HEK293T (cell line): ENCODE measurements around the gene NDEL1.

Source experiments
- CTCF ChIA-PET: fragments of 350-600 bp; formaldehyde crosslinking; extraction: SDS; loops from one replicate; lab custom pipeline; 2021; ENCODE audit warnings: antibody characterized with exemption, inconsistent platforms; lab: Yijun Ruan, JAX
- POLR2A ChIA-PET: fragments of 350-600 bp; formaldehyde crosslinking; extraction: SDS; loops from one replicate; lab custom pipeline; 2020; ENCODE audit warnings: antibody characterized with exemption, inconsistent platforms; lab: Yijun Ruan, JAX
- DNase-seq: peaks from one replicate; pipeline ENCODE4 v3.0.0; 2012; ENCODE audit warnings: mixed read lengths; ENCODE audit errors: extremely low spot score
- ARNT ChIP-seq: fragments of 450-650 bp; IDR thresholded peaks from 2 replicates; pipeline ENCODE4 v1.6.1; 2017; ENCODE audit warnings: mild to moderate bottlenecking
- BHLHE40 ChIP-seq: fragments of 450-650 bp; IDR thresholded peaks from 2 replicates; pipeline ENCODE4 v1.6.1; 2016; ENCODE audit warnings: mild to moderate bottlenecking, moderate library complexity, borderline replicate concordance
- CTBP1 ChIP-seq: fragments of 450-650 bp; IDR thresholded peaks from 2 replicates; pipeline ENCODE4 v1.6.1; 2016; ENCODE audit warnings: borderline replicate concordance
- ELF4 ChIP-seq: fragments of 450-650 bp; IDR thresholded peaks from 2 replicates; pipeline ENCODE4 v1.6.1; 2017; ENCODE audit warnings: antibody characterized with exemption
- FOXA1 ChIP-seq: fragments of 450-650 bp; IDR thresholded peaks from 2 replicates; pipeline ENCODE4 v1.6.1; 2016; ENCODE audit warnings: mild to moderate bottlenecking
- FOXK2 ChIP-seq: fragments of 450-650 bp; IDR thresholded peaks from 2 replicates; pipeline ENCODE4 v1.6.1; 2016; ENCODE audit warnings: mild to moderate bottlenecking
- FOXM1 ChIP-seq: fragments of 450-650 bp; IDR thresholded peaks from 2 replicates; pipeline ENCODE4 v1.6.1; 2017; ENCODE audit warnings: mild to moderate bottlenecking, borderline replicate concordance
- HDGF ChIP-seq: fragments of 450-650 bp; IDR thresholded peaks from 2 replicates; pipeline ENCODE4 v1.6.1; 2017; ENCODE audit warnings: antibody characterized with exemption, borderline replicate concordance
- L3MBTL2 ChIP-seq: fragments of 450-650 bp; conservative IDR thresholded peaks from 2 replicates; pipeline ENCODE4 v1.6.1; 2016; ENCODE audit warnings: mild to moderate bottlenecking
- LEF1 ChIP-seq: fragments of 450-650 bp; IDR thresholded peaks from 2 replicates; pipeline ENCODE4 v1.6.1; 2017; ENCODE audit warnings: mild to moderate bottlenecking, borderline replicate concordance
- NFRKB ChIP-seq: fragments of 450-650 bp; IDR thresholded peaks from 2 replicates; pipeline ENCODE4 v1.6.1; 2016; ENCODE audit warnings: mild to moderate bottlenecking, moderate library complexity
- PKNOX1 ChIP-seq: fragments of 450-650 bp; IDR thresholded peaks from 2 replicates; pipeline ENCODE4 v1.6.1; 2016
- SP1 ChIP-seq: fragments of 450-650 bp; IDR thresholded peaks from 2 replicates; pipeline ENCODE4 v1.6.1; 2017
- SUZ12 ChIP-seq: fragments of 450-650 bp; IDR thresholded peaks from 2 replicates; pipeline ENCODE4 v1.6.1; 2016; ENCODE audit warnings: mild to moderate bottlenecking
- TARDBP ChIP-seq: fragments of 450-650 bp; IDR thresholded peaks from 2 replicates; pipeline ENCODE4 v1.6.1; 2016
- ZNF384 ChIP-seq: fragments of 450-650 bp; IDR thresholded peaks from 2 replicates; pipeline ENCODE4 v1.6.1; 2016

NDEL1 gene

GRCh38 chr17:8469964-8470363 is 34.3 kb downstream of the NDEL1 start:
- no peak for DNase-seq
- TF ChIP-seq FOXK2 (no peak), TARDBP (no peak), BHLHE40 (no peak), FOXA1 (no peak), ZNF384 (no peak), SP1 (no peak), CTBP1 (no peak), ARNT (no peak), LEF1 (no peak), L3MBTL2 (no peak), ELF4 (no peak)
- CTCF ChIA-PET = interaction anchor here (0.6 kb wide), 1 partner anchor 484 kb away, joined by 3 read pairs; no protein-coding TSS in a partner anchor
- POLR2A ChIA-PET = no interaction called here

GRCh38 chr17:8470447-8471047 is 34.9 kb downstream of the NDEL1 start:
- CTCF ChIA-PET = no interaction called here
- POLR2A ChIA-PET = no interaction called here
- TF ChIP-seq FOXK2 = no peak
- TF ChIP-seq ARNT = no peak
- DNase-seq = no peak

- no peak for DNase-seq
- POLR2A ChIA-PET = no interaction called here
- TF ChIP-seq NFRKB (no peak), FOXM1 (no peak), HDGF (no peak), PKNOX1 (no peak), FOXK2 (no peak), FOXA1 (no peak), L3MBTL2 (no peak), SP1 (no peak), SUZ12 (no peak), CTBP1 (no peak), LEF1 (no peak), ZNF384 (no peak), ELF4 (no peak)
- CTCF ChIA-PET = no interaction called here
Measured at GRCh38 chr17:8472663-8473062, 37.0 kb downstream of the NDEL1 start.

GRCh38 chr17:8473451-8474192 is 37.9 kb downstream of the NDEL1 start:
- no peak for TF ChIP-seq SP1
- no peak for TF ChIP-seq FOXM1
- TF ChIP-seq HDGF = no peak
- no peak for TF ChIP-seq SUZ12
- no peak for TF ChIP-seq TARDBP
- TF ChIP-seq PKNOX1 = no peak
- TF ChIP-seq CTBP1 = no peak
- no peak for TF ChIP-seq NFRKB
- no peak for TF ChIP-seq ARNT
- TF ChIP-seq ZNF384 = no peak
- no peak for TF ChIP-seq LEF1
- TF ChIP-seq BHLHE40 = no peak
- TF ChIP-seq FOXK2 = no peak
- TF ChIP-seq L3MBTL2 = no peak
- TF ChIP-seq ELF4 = no peak
- TF ChIP-seq FOXA1 = no peak
- no peak for DNase-seq
- POLR2A ChIA-PET = no interaction called here
- CTCF ChIA-PET = no interaction called here

GRCh38 chr17:8474826-8475225 is 39.1 kb downstream of the NDEL1 start:
- ChIA-PET CTCF (no interaction called here), POLR2A (no interaction called here)
- no peak for DNase-seq
- TF ChIP-seq LEF1 (no peak), ELF4 (no peak)

- TF ChIP-seq FOXK2 (no peak), FOXA1 (no peak), TARDBP (no peak), NFRKB (no peak), SUZ12 (no peak), FOXM1 (no peak), ARNT (no peak), CTBP1 (no peak), HDGF (no peak), BHLHE40 (no peak), ZNF384 (no peak), SP1 (no peak), L3MBTL2 (no peak), ELF4 (no peak), LEF1 (no peak)
- ChIA-PET POLR2A (no interaction called here), CTCF (no interaction called here)
- no peak for DNase-seq
Measured at GRCh38 chr17:8475227-8475626, 39.5 kb downstream of the NDEL1 start.

GRCh38 chr17:8475781-8476180 is 40.1 kb downstream of the NDEL1 start:
- POLR2A ChIA-PET = no interaction called here
- CTCF ChIA-PET = no interaction called here

More at GRCh38 chr17:8475781-8476180, 40.1 kb downstream of the NDEL1 start:
- no peak for DNase-seq
- TF ChIP-seq LEF1 = no peak
- TF ChIP-seq FOXA1 = no peak
- no peak for TF ChIP-seq ELF4
- no peak for TF ChIP-seq TARDBP
- no peak for TF ChIP-seq ZNF384
- no peak for TF ChIP-seq PKNOX1
- TF ChIP-seq FOXK2 = no peak
- no peak for TF ChIP-seq SUZ12
- TF ChIP-seq NFRKB = no peak
- TF ChIP-seq SP1 = no peak
- no peak for TF ChIP-seq FOXM1
- TF ChIP-seq HDGF = no peak
- TF ChIP-seq ARNT = no peak
- no peak for TF ChIP-seq CTBP1
- TF ChIP-seq BHLHE40 = no peak
